ENCODE measurements around the gene MYBPH. TPM values are rescaled to one million over a fixed set of nuclear protein-coding genes. Genes with fewer than 3 reads are reported as not detected.

MYBPH gene
- total RNA-seq, 4 donors from 2014 or later = 0.11 to 0.75 TPM; not detected in 2

DNA sequence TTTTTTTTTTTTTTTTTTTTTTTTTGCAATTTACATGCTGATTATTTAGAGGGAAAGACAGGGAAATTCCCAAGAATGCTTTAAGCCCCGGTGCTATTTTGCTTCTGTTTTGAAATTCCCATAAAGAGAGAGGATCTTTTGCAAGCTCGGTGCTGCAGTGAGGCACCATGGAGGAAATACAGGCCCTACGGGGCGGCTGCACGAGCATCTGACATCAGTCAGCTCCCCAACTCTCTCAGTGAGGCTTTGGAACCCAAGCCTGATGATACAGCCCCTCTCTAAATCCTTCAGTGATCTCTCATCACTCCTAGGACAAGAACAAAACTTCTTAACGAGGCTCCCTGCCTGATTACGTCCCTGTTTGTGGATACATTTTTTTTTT, 11.7 kb upstream of the MYBPH start:
- TF ChIP-seq, protein P1, sequence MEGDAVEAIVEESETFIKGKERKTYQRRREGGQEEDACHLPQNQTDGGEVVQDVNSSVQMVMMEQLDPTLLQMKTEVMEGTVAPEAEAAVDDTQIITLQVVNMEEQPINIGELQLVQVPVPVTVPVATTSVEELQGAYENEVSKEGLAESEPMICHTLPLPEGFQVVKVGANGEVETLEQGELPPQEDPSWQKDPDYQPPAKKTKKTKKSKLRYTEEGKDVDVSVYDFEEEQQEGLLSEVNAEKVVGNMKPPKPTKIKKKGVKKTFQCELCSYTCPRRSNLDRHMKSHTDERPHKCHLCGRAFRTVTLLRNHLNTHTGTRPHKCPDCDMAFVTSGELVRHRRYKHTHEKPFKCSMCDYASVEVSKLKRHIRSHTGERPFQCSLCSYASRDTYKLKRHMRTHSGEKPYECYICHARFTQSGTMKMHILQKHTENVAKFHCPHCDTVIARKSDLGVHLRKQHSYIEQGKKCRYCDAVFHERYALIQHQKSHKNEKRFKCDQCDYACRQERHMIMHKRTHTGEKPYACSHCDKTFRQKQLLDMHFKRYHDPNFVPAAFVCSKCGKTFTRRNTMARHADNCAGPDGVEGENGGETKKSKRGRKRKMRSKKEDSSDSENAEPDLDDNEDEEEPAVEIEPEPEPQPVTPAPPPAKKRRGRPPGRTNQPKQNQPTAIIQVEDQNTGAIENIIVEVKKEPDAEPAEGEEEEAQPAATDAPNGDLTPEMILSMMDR (IDR thresholded peaks at IDR 0.05) = no peak
- TF ChIP-seq POLR2A (IDR thresholded peaks at IDR 0.05) = no peak
- H3K36me3 ChIP-seq = no peaks in the 10 kb centered on the region
- peaks cover 7 to 22% of the 10 kb centered on the region in 2 donors for H3K4me1 ChIP-seq
- no peaks in the 10 kb centered on the region for H3K9me3 ChIP-seq
- no peak overlapping the region for H3K4me3 ChIP-seq (replicated peaks in 1 of 3)
- peak overlapping the region in 1 of 3 donors; percentile 33 for H3K27ac ChIP-seq
- DNase-seq = no peak
- 55 to 59% methylated on average over 7 of the region's 7 CpGs for WGBS, 2 donors
- intact Hi-C loops (cut with DNase I) = no loop called here
- no peaks in the 10 kb centered on the region for H3K27me3 ChIP-seq

DNA sequence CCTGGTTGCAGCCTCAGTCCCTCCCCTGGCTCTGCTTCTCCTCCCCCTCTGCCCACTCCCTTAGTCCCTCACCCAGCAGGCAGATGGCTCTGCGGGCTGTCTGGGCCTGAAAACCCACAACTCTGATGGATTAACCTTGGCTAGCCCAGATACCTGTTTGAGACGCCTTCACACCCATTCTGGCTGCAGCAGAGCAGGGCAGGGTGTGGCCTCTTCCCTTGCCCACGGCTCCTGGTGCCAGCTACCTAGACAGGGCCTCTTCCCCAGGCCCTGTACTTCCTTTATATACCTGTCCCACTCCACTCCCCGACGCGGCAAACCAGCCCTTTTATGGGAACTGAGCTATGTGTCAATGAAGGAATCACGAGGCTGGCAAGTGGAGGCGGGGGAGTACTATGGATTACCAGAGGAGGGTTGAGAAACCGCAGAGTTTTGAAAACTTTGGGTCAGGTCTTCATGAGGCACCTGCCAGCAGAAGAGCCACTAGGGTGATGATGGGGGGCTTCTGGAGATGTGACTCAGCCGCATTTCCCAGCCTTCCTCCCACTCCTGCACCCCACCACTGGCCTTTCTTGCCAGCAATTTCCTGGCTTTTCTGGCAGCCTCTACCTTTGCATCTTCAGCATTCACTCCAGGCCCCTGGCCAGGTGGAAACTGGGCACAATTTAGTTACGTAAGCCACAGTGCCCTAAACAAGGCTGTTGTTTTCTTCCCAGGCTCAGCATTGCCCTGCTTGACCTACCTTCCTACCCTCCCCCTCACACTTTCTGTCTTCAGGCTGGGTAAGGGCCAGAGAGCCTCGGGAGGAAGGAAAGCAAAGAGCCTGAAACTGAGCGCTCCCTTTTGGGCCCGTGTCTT, 11.0 kb upstream of the MYBPH start, which contains the start of gene CHI3L1:
CHI3L1 (minus strand) TSS at position 259 of the 858 bp plus-strand sequence; CDS start at position 178, 81 bp downstream.
- Histone ChIP-seq H3K4me1 (peaks cover 7 to 22% of the 10 kb centered on the region in 2 donors), H3K9me3 (no peaks in the 10 kb centered on the region), H3K36me3 (no peaks in the 10 kb centered on the region), H3K4me3 (replicated peaks in 1 of 3) (no peak within 1 kb of the TSS), H3K27me3 (no peaks in the 10 kb centered on the region), H3K27ac (peak within 1 kb of the TSS in 2 of 3 donors; percentile 10 to 67)
- DNase-seq = peak; percentile 66 to 71
- 37 to 41% methylated on average over 14 of the region's 14 CpGs for WGBS, 2 donors
- TF ChIP-seq, protein P1 (IDR thresholded peaks at IDR 0.05) = no peak
- TF ChIP-seq POLR2A (IDR thresholded peaks at IDR 0.05) = no peak
- intact Hi-C loops (cut with DNase I) = no loop called here

DNA sequence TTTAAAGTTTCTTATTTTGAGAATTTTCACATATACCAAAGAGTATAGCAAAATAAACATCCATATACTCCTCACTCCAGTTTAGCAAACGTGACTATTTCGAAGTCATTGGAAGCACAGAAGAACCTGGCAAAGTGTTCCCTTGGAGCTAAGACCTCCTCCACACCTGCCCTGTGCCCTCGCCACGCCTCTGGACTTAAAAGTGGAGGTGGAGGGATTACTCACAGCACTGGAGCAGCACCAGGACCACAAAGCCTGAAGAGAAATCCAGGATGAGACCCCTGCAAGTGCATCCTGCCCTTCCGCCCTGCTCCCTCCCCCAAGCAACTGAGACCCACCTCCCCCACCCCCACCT, 10.4 kb upstream of the MYBPH start:
- DNase-seq = peak in 1 of 2 donors; percentile 21
- TF ChIP-seq POLR2A (IDR thresholded peaks at IDR 0.05) = no peak
- TF ChIP-seq, protein P1 (IDR thresholded peaks at IDR 0.05) = no peak
- whole genome bisulfite sequencing, 2 donors = 83% methylated on average over 4 to 5 of the region's 5 CpGs
- intact Hi-C loops (cut with DNase I) = no loop called here
- H3K27ac ChIP-seq = no peak overlapping the region
- no peak overlapping the region for H3K4me3 ChIP-seq (replicated peaks in 1 of 3)
- no peaks in the 10 kb centered on the region for H3K27me3 ChIP-seq
- no peaks in the 10 kb centered on the region for H3K9me3 ChIP-seq
- no peaks in the 10 kb centered on the region for H3K36me3 ChIP-seq
- peaks cover 7 to 22% of the 10 kb centered on the region in 2 donors for H3K4me1 ChIP-seq

DNA sequence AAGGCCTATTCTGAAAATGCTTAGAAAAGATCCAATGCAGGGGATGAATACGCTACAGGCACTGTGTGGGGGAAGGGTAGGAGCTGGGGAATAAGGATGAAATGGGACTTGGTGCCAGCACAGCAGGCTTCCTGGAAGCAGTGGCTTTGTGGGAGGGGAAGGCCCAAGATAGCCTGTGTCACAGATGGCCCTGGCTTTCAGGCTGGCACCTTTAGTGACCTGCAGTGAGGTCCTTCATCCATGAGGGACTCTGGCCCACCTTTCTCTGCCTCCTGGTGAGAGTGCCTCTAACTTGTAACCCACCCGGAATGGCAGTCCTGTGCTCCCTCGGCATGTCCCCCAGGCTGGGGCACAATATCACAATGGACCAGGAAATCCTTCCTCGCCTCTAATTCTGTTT, 10.0 kb upstream of the MYBPH start:
- Histone ChIP-seq H3K4me3 (replicated peaks in 1 of 3) (no peak overlapping the region), H3K4me1 (peaks cover 7 to 22% of the 10 kb centered on the region in 2 donors), H3K9me3 (no peaks in the 10 kb centered on the region), H3K36me3 (no peaks in the 10 kb centered on the region), H3K27me3 (no peaks in the 10 kb centered on the region), H3K27ac (no peak overlapping the region)
- 83 to 88% methylated on average over 4 of the region's 4 CpGs for WGBS, 2 donors
- no peak for DNase-seq
- TF ChIP-seq POLR2A (IDR thresholded peaks at IDR 0.05) = no peak
- TF ChIP-seq, protein P1 (IDR thresholded peaks at IDR 0.05) = no peak
- intact Hi-C loops (cut with DNase I) = no loop called here

DNA sequence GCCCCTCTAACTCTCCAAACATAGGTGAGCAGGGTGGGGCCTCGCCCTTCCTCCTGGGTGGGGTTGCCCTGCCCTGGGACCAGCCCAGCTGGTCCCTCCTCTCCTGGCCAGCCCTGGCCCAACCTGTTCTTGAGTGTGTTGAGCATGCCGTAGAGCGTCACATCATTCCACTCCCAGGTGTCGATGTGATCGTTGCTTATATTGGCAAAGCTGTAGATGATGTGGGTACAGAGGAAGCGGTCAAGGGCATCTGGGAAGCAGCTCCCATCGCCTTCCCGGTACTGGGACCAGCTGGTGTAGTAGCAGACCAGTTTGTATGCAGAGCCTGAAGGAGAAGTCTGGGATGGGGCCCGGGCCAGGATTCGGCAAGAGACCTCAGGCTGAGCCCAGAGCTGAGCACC, 9.4 kb upstream of the MYBPH start:
- H3K36me3 ChIP-seq = no peaks in the 10 kb centered on the region
- intact Hi-C loops (cut with DNase I) = no loop called here
- 93 to 96% methylated on average over 6 to 10 of the region's 10 CpGs for WGBS, 2 donors
- no peak overlapping the region for H3K27ac ChIP-seq
- no peak for DNase-seq
- no peaks in the 10 kb centered on the region for H3K27me3 ChIP-seq
- H3K9me3 ChIP-seq = no peaks in the 10 kb centered on the region
- no peak overlapping the region for H3K4me3 ChIP-seq (replicated peaks in 1 of 3)
- TF ChIP-seq POLR2A (IDR thresholded peaks at IDR 0.05) = no peak
- TF ChIP-seq, protein P1 (IDR thresholded peaks at IDR 0.05) = no peak
- H3K4me1 ChIP-seq = peaks cover 7 to 22% of the 10 kb centered on the region in 2 donors
